ENCODE measurements around the gene TARBP1.
"Not testable (repeated sequence)": the region's sequence is repeated elsewhere in the genome, so short reads cannot be mapped to it uniquely, and the experiment has no call there.

TARBP1 gene

GRCh38 chr1:234478481-234479309 is at the start of gene TARBP1:
TARBP1 (minus strand) TSS chr1:234479179; CDS start chr1:234479103, 76 bp downstream.
- peak; percentile 96 for DNase-seq

- no peak for DNase-seq
These were observed 49.3 kb upstream of the TARBP1 start for GRCh38 chr1:234528074-234528865.

- no peak for DNase-seq
These were observed 48.4 kb upstream of the TARBP1 start for GRCh38 chr1:234527346-234527745.

- DNase-seq, result no peak
These were observed 47.9 kb upstream of the TARBP1 start for GRCh38 chr1:234526922-234527321.

GRCh38 chr1:234525099-234525799 is 46.3 kb upstream of the TARBP1 start:
- no peak for DNase-seq

- DNase-seq, result no peak
These were observed 42.9 kb upstream of the TARBP1 start for GRCh38 chr1:234521836-234522235.

- no peak for DNase-seq
These were observed 42.2 kb upstream of the TARBP1 start for GRCh38 chr1:234520908-234521817.

GRCh38 chr1:234519506-234519905 is 40.5 kb upstream of the TARBP1 start:
- peak; percentile 35 for DNase-seq

GRCh38 chr1:234518876-234519275 is 39.9 kb upstream of the TARBP1 start:
- no peak for DNase-seq

- not testable (repeated sequence) for DNase-seq
These were observed 39.1 kb upstream of the TARBP1 start for GRCh38 chr1:234518086-234518485.

GRCh38 chr1:234517110-234517802 is 38.3 kb upstream of the TARBP1 start:
- DNase-seq, result no peak

GRCh38 chr1:234515821-234516241 is 36.9 kb upstream of the TARBP1 start:
- DNase-seq, result no peak

- no peak for DNase-seq
These were observed 36.4 kb upstream of the TARBP1 start for GRCh38 chr1:234515411-234515810.

GRCh38 chr1:234512451-234512861 is 33.5 kb upstream of the TARBP1 start:
- no peak for DNase-seq

GRCh38 chr1:234509457-234510328 is 30.7 kb upstream of the TARBP1 start:
- peak; percentile 68 for DNase-seq

GRCh38 chr1:234507626-234508387 is 28.8 kb upstream of the TARBP1 start:
- DNase-seq, result no peak

- DNase-seq, result peak; percentile 22
These were observed 28.1 kb upstream of the TARBP1 start for GRCh38 chr1:234507089-234507488.

- DNase-seq, result no peak
These were observed 26.8 kb upstream of the TARBP1 start for GRCh38 chr1:234505769-234506102.

GRCh38 chr1:234504969-234505768 is 26.2 kb upstream of the TARBP1 start:
- DNase-seq, result no peak
